Neural progenitor cell (in vitro differentiated cells): Measurements from ENCODE around the gene CUBN. TPM values are rescaled to one million over a fixed set of nuclear protein-coding genes. Genes with fewer than 3 reads are reported as not detected.

ENCODE experiments used
- DNase-seq: peaks from one replicate; pipeline ENCODE4 v3.0.0-alpha.2; 2016; ENCODE audit warnings: low spot score
- H2AFZ ChIP-seq: fragments of 200-600 bp; sonication (generic); replicated peaks from 2 replicates; pipeline ENCODE4 v1.6.1; 2016; ENCODE audit warnings: antibody characterized with exemption
- H3F3A ChIP-seq: fragments of 200-600 bp; sonication (generic); 2 replicates; pipeline ENCODE4 v1.6.1; 2016; ENCODE audit warnings: antibody characterized with exemption, low read depth
- H3K27ac ChIP-seq: fragments of 200-600 bp; sonication (generic); 2 replicates; pipeline ENCODE4 v1.5.1; 2016; ENCODE audit warnings: mild to moderate bottlenecking
- H3K27me3 ChIP-seq: fragments of 200-600 bp; sonication (generic); 2 replicates; pipeline ENCODE4 v1.6.1; 2016; ENCODE audit warnings: mild to moderate bottlenecking, moderate library complexity
- H3K36me3 ChIP-seq: fragments of 200-600 bp; sonication (generic); 2 replicates; pipeline ENCODE4 v1.5.1; 2016
- H3K4me1 ChIP-seq: fragments of 200-600 bp; sonication (generic); 2 replicates; pipeline ENCODE4 v1.6.1; 2016; ENCODE audit warnings: mixed run types
- H3K4me2 ChIP-seq: fragments of 200-600 bp; sonication (generic); 2 replicates; pipeline ENCODE4 v1.6.1; 2016
- H3K4me3 ChIP-seq: fragments of 200-600 bp; sonication (generic); 2 replicates; pipeline ENCODE4 v1.5.1; 2016
- H3K79me2 ChIP-seq: fragments of 200-600 bp; sonication (generic); 2 replicates; pipeline ENCODE4 v1.6.1; 2016; ENCODE audit warnings: low read depth
- H3K9ac ChIP-seq: fragments of 200-600 bp; sonication (generic); 2 replicates; pipeline ENCODE4 v1.6.1; 2016
- H3K9me3 ChIP-seq: fragments of 200-600 bp; sonication (generic); 2 replicates; pipeline ENCODE4 v1.5.1; 2016; ENCODE audit warnings: low read depth
- H4K20me1 ChIP-seq: fragments of 200-600 bp; sonication (generic); 2 replicates; pipeline ENCODE4 v1.6.1; 2016; ENCODE audit warnings: low read depth
- H3K27ac Mint-ChIP-seq: 3 replicates; pipeline ENCODE4 v1.8.0; 2021; ENCODE audit warnings: mixed read lengths
- H3K27me3 Mint-ChIP-seq: 2 replicates; pipeline ENCODE4 v1.8.0; 2022; ENCODE audit warnings: low read depth, mild to moderate bottlenecking, inconsistent platforms, moderate library complexity, mixed read lengths; ENCODE audit not compliant: insufficient read depth
- H3K36me3 Mint-ChIP-seq: 3 replicates; pipeline ENCODE4 v1.8.0; 2021; ENCODE audit warnings: mixed read lengths
- H3K4me1 Mint-ChIP-seq: 3 replicates; pipeline ENCODE4 v1.8.0; 2021; ENCODE audit warnings: mixed read lengths
- H3K4me3 Mint-ChIP-seq: 3 replicates; pipeline ENCODE4 v1.8.0; 2021; ENCODE audit warnings: mild to moderate bottlenecking, moderate library complexity, mixed read lengths
- H3K9me3 Mint-ChIP-seq: 3 replicates; pipeline ENCODE4 v1.8.0; 2020; ENCODE audit warnings: mixed read lengths
- CTCF ChIP-seq: fragments of 200-600 bp; sonication (generic); IDR thresholded peaks from 2 replicates; pipeline ENCODE4 v1.5.1; 2017; ENCODE audit warnings: antibody characterized with exemption, mild to moderate bottlenecking
- EZH2 ChIP-seq: fragments of 200-600 bp; sonication (generic); IDR thresholded peaks from 2 replicates; pipeline ENCODE4 v1.6.1; 2017; ENCODE audit warnings: antibody characterized with exemption, mild to moderate bottlenecking, moderate library complexity
- EZH2phosphoT487 ChIP-seq: fragments of 200-600 bp; sonication (generic); IDR thresholded peaks from 2 replicates; pipeline ENCODE4 v1.6.1; 2017; ENCODE audit warnings: antibody characterized with exemption
- total RNA-seq: library from RNA; depleted of rRNA; stranded (reverse); fragments of >200 nt; gene quantifications from 2 replicates; pipeline ENCODE4 v1.2.3, GENCODE V29; 2015; ENCODE audit warnings: low replicate concordance

CUBN gene
- total RNA-seq, 1 donor from 2014 or later = 2.2 TPM

- H3K36me3 ChIP-seq = no peaks in the 10 kb centered on the region
- no peak for DNase-seq
- H3K4me1 Mint-ChIP-seq = peaks cover 7% of the 10 kb centered on the region
- no peak overlapping the region for H3K4me3 ChIP-seq
- H4K20me1 ChIP-seq = no peaks in the 10 kb centered on the region
- TF ChIP-seq EZH2phosphoT487 = no peak
- TF ChIP-seq EZH2 = no peak
- TF ChIP-seq CTCF = no peak
- no peaks in the 10 kb centered on the region for H3K79me2 ChIP-seq
- H3K9me3 Mint-ChIP-seq = peaks cover 12% of the 10 kb centered on the region
- no peak overlapping the region for H3K4me3 Mint-ChIP-seq
- H3K27me3 ChIP-seq = no peaks in the 10 kb centered on the region
- no peak overlapping the region for H2AFZ ChIP-seq
- H3K27ac Mint-ChIP-seq = no peak overlapping the region
- H3K36me3 Mint-ChIP-seq = peaks cover 14% of the 10 kb centered on the region
- H3K27me3 Mint-ChIP-seq = peaks cover 2% of the 10 kb centered on the region
- no peaks in the 10 kb centered on the region for H3F3A ChIP-seq
- no peak overlapping the region for H3K9ac ChIP-seq
- peaks cover 9% of the 10 kb centered on the region for H3K4me1 ChIP-seq
- no peaks in the 10 kb centered on the region for H3K9me3 ChIP-seq
- H3K27ac ChIP-seq = no peak overlapping the region
- no peak overlapping the region for H3K4me2 ChIP-seq
Observed at GRCh38 chr10:17141504-17142229, 12.1 kb upstream of the CUBN start.

- Mint-ChIP-seq H3K9me3 (peaks cover 12% of the 10 kb centered on the region), H3K4me1 (peaks cover 7% of the 10 kb centered on the region), H3K4me3 (no peak overlapping the region), H3K27ac (no peak overlapping the region), H3K36me3 (peaks cover 12% of the 10 kb centered on the region), H3K27me3 (peaks cover 2% of the 10 kb centered on the region)
- H3K27ac ChIP-seq = no peak overlapping the region
- no peaks in the 10 kb centered on the region for H3F3A ChIP-seq
- no peak overlapping the region for H3K4me2 ChIP-seq
- no peak overlapping the region for H3K4me3 ChIP-seq
- no peak for DNase-seq
- H4K20me1 ChIP-seq = no peaks in the 10 kb centered on the region
- no peaks in the 10 kb centered on the region for H3K79me2 ChIP-seq
- no peaks in the 10 kb centered on the region for H3K9me3 ChIP-seq
- H3K4me1 ChIP-seq = peaks cover 9% of the 10 kb centered on the region
- H2AFZ ChIP-seq = no peak overlapping the region
- TF ChIP-seq EZH2 (no peak), CTCF (no peak), EZH2phosphoT487 (no peak)
- H3K36me3 ChIP-seq = no peaks in the 10 kb centered on the region
- no peaks in the 10 kb centered on the region for H3K27me3 ChIP-seq
- H3K9ac ChIP-seq = no peak overlapping the region
Observed at GRCh38 chr10:17140386-17140761, 10.8 kb upstream of the CUBN start.

- H3K27me3 Mint-ChIP-seq = peaks cover 2% of the 10 kb centered on the region
- H3K4me1 ChIP-seq = peaks cover 20% of the 10 kb centered on the region
Observed at GRCh38 chr10:17138460-17139042, 8.9 kb upstream of the CUBN start.

More at GRCh38 chr10:17138460-17139042, 8.9 kb upstream of the CUBN start:
- no peaks in the 10 kb centered on the region for H3K9me3 ChIP-seq
- no peaks in the 10 kb centered on the region for H3K79me2 ChIP-seq
- no peak overlapping the region for H2AFZ ChIP-seq
- DNase-seq = no peak
- H4K20me1 ChIP-seq = no peaks in the 10 kb centered on the region
- peaks cover 10% of the 10 kb centered on the region for H3K36me3 Mint-ChIP-seq
- H3K4me1 Mint-ChIP-seq = peaks cover 17% of the 10 kb centered on the region
- no peak overlapping the region for H3K9ac ChIP-seq
- no peaks in the 10 kb centered on the region for H3K27me3 ChIP-seq
- no peak overlapping the region for H3K27ac ChIP-seq
- no peak overlapping the region for H3K4me3 ChIP-seq
- no peaks in the 10 kb centered on the region for H3K36me3 ChIP-seq
- no peak overlapping the region for H3K4me2 ChIP-seq
- H3K27ac Mint-ChIP-seq = no peak overlapping the region
- H3F3A ChIP-seq = no peaks in the 10 kb centered on the region
- TF ChIP-seq EZH2 (no peak), EZH2phosphoT487 (no peak), CTCF (no peak)
- H3K9me3 Mint-ChIP-seq = peaks cover 12% of the 10 kb centered on the region
- no peak overlapping the region for H3K4me3 Mint-ChIP-seq
